Measurements from ENCODE around the gene RALGPS1. TPM values are rescaled to one million over a fixed set of nuclear protein-coding genes. Genes with fewer than 3 reads are reported as not detected.

RALGPS1 gene
- total RNA-seq, 4 donors from 2014 or later = 2.2 to 10.3 (median 5.4) TPM

GRCh38 chr9:127036437-127036836, 121.9 kb downstream of the RALGPS1 start:
- ATAC-seq (no peak), DNase-seq (no peak)
- Histone ChIP-seq H3K4me1 (peaks cover 19 to 32% of the 10 kb centered on the region in 2 donors), H3K9me3 (no peaks in the 10 kb centered on the region), H3K27me3 (no peaks in the 10 kb centered on the region), H3K4me3 (no peak overlapping the region), H3K27ac (peak overlapping the region; percentile 45 to 68 (median 58)), H3K36me3 (no peaks in the 10 kb centered on the region)
- TF ChIP-seq POLR2A (IDR thresholded peaks at IDR 0.05) (no peak), CTCF (IDR thresholded peaks at IDR 0.05 in 4 of 5, conservative IDR thresholded peaks at IDR 0.05 in 1 of 5) (no peak)
- in situ Hi-C loops (cut with MboI; ENCODE audit: low sequenced_read_pairs in 4 of 4) = no loop called here
- intact Hi-C loops (cut with DNase I; ENCODE audit: low total_unique reads) = loop anchor here (5.0 kb wide), 1 partner anchor 41 kb away; no protein-coding TSS in a partner anchor

- in situ Hi-C loops (cut with MboI; ENCODE audit: low sequenced_read_pairs in 4 of 4) = no loop called here
- Histone ChIP-seq H3K27ac (no peak overlapping the region), H3K4me3 (no peak overlapping the region), H3K4me1 (peaks cover 15 to 28% of the 10 kb centered on the region in 2 donors), H3K36me3 (no peaks in the 10 kb centered on the region), H3K9me3 (no peaks in the 10 kb centered on the region), H3K27me3 (no peaks in the 10 kb centered on the region)
- no peak for DNase-seq
- ATAC-seq = no peak
- TF ChIP-seq POLR2A (IDR thresholded peaks at IDR 0.05) (no peak), CTCF (IDR thresholded peaks at IDR 0.05 in 4 of 5, conservative IDR thresholded peaks at IDR 0.05 in 1 of 5) (no peak)
- intact Hi-C loops (cut with DNase I; ENCODE audit: low total_unique reads) = loop anchor here (5.0 kb wide), 1 partner anchor 39 kb away; no protein-coding TSS in a partner anchor
Measured at GRCh38 chr9:127038531-127038930, 123.9 kb downstream of the RALGPS1 start.

- H3K4me3 ChIP-seq = no peak overlapping the region
- DNase-seq (no peak), ATAC-seq (no peak)
- no peak overlapping the region for H3K27ac ChIP-seq
- in situ Hi-C loops (cut with MboI; ENCODE audit: low sequenced_read_pairs in 4 of 4) = no loop called here
- no peak for TF ChIP-seq POLR2A (IDR thresholded peaks at IDR 0.05)
- TF ChIP-seq CTCF (IDR thresholded peaks at IDR 0.05 in 4 of 5, conservative IDR thresholded peaks at IDR 0.05 in 1 of 5) = no peak
- no peaks in the 10 kb centered on the region for H3K27me3 ChIP-seq
- intact Hi-C loops (cut with DNase I; ENCODE audit: low total_unique reads) = loop anchor here (5.0 kb wide), 1 partner anchor 38 kb away; no protein-coding TSS in a partner anchor
- no peaks in the 10 kb centered on the region for H3K9me3 ChIP-seq
- no peaks in the 10 kb centered on the region for H3K36me3 ChIP-seq
- peaks cover 8 to 24% of the 10 kb centered on the region in 2 donors for H3K4me1 ChIP-seq
Measured at GRCh38 chr9:127039492-127039891, 124.9 kb downstream of the RALGPS1 start.

GRCh38 chr9:127045148-127045547, 130.6 kb downstream of the RALGPS1 start:
- intact Hi-C loops (cut with DNase I; ENCODE audit: low total_unique reads) (no loop called here), in situ Hi-C loops (cut with MboI; ENCODE audit: low sequenced_read_pairs in 4 of 4) (no loop called here)
- no peak overlapping the region for H3K4me3 ChIP-seq
- ATAC-seq (no peak), DNase-seq (no peak)
- no peaks in the 10 kb centered on the region for H3K36me3 ChIP-seq
- no peaks in the 10 kb centered on the region for H3K27me3 ChIP-seq
- no peak overlapping the region for H3K27ac ChIP-seq
- peaks cover 3 to 17% of the 10 kb centered on the region in 2 donors for H3K4me1 ChIP-seq
- TF ChIP-seq CTCF (IDR thresholded peaks at IDR 0.05 in 4 of 5, conservative IDR thresholded peaks at IDR 0.05 in 1 of 5) = no peak
- no peak for TF ChIP-seq POLR2A (IDR thresholded peaks at IDR 0.05)
- H3K9me3 ChIP-seq = no peaks in the 10 kb centered on the region

- Histone ChIP-seq H3K4me3 (no peak overlapping the region), H3K4me1 (peaks cover 8 to 33% of the 10 kb centered on the region in 2 donors), H3K36me3 (no peaks in the 10 kb centered on the region), H3K27ac (peak overlapping the region in 2 of 4 donors; percentile 38 to 59), H3K27me3 (no peaks in the 10 kb centered on the region), H3K9me3 (no peaks in the 10 kb centered on the region)
- intact Hi-C loops (cut with DNase I; ENCODE audit: low total_unique reads) = no loop called here
- DNase-seq = no peak
- in situ Hi-C loops (cut with MboI; ENCODE audit: low sequenced_read_pairs in 4 of 4) = no loop called here
- no peak for TF ChIP-seq POLR2A (IDR thresholded peaks at IDR 0.05)
- TF ChIP-seq CTCF (IDR thresholded peaks at IDR 0.05 in 4 of 5, conservative IDR thresholded peaks at IDR 0.05 in 1 of 5) = no peak
- no peak for ATAC-seq
Measured at GRCh38 chr9:127047971-127048370, 133.4 kb downstream of the RALGPS1 start.

All from gastrocnemius medialis (tissue), 4 donors.